A673 (cell line): ENCODE data around the gene TANC1. TPM values are rescaled to one million over a fixed set of nuclear protein-coding genes. Genes with fewer than 3 reads are reported as not detected.

Source experiments
- BruUV-seq: library from RNA; stranded (reverse); fragments of 400-500 nt; replicated peaks from 2 replicates; lab custom pipeline; 2021; lab: Mats Ljungman, UMichigan
- CTCF ChIA-PET: fragments of 300-600 bp; sonication (Branson Sonifier 250); formaldehyde crosslinking; loops from one replicate; lab custom pipeline; 2022; ENCODE audit warnings: antibody characterized with exemption; lab: Charles Lee
- POLR2A ChIA-PET: fragments of 300-600 bp; sonication (Branson Sonifier 250); formaldehyde crosslinking; loops from one replicate; lab custom pipeline; 2022; ENCODE audit warnings: antibody characterized with exemption; ENCODE audit not compliant: low non-redundant PET; lab: Charles Lee
- DNase-seq: peaks from one replicate; pipeline ENCODE4 v3.0.0-alpha.2; 2015; ENCODE audit warnings: low spot score
- H3K27ac ChIP-seq: fragments of 200-600 bp; sonication (generic); 2 replicates; pipeline ENCODE4 v1.5.1; 2016; ENCODE audit warnings: mixed run types, low read depth, mild to moderate bottlenecking, mixed read lengths, antibody characterized with exemption, low read length; ENCODE audit not compliant: poor library complexity, severe bottlenecking
- H3K27me3 ChIP-seq: fragments of 200-600 bp; sonication (generic); replicated peaks from 2 replicates; pipeline ENCODE4 v1.6.1; 2017; ENCODE audit warnings: mixed run types, low read depth, mild to moderate bottlenecking, mixed read lengths, antibody characterized with exemption, low read length; ENCODE audit not compliant: insufficient read depth, poor library complexity
- H3K36me3 ChIP-seq: fragments of 200-600 bp; sonication (generic); 2 replicates; pipeline ENCODE4 v1.6.1; 2016; ENCODE audit warnings: mixed run types, mild to moderate bottlenecking, mixed read lengths, antibody characterized with exemption, low read length; ENCODE audit not compliant: insufficient read depth, poor library complexity, severe bottlenecking
- H3K4me1 ChIP-seq: fragments of 200-600 bp; sonication (generic); 2 replicates; pipeline ENCODE4 v1.6.1; 2017; ENCODE audit warnings: mixed run types, mild to moderate bottlenecking, mixed read lengths, antibody characterized with exemption, low read length; ENCODE audit not compliant: insufficient read depth, poor library complexity, severe bottlenecking
- H3K4me3 ChIP-seq: fragments of 200-600 bp; sonication (generic); 2 replicates; pipeline ENCODE4 v1.5.1; 2016; ENCODE audit warnings: low read depth, mixed run types, mild to moderate bottlenecking, mixed read lengths, low read length; ENCODE audit not compliant: poor library complexity, severe bottlenecking
- H3K9me3 ChIP-seq: fragments of 200-600 bp; sonication (generic); 2 replicates; pipeline ENCODE4 v1.6.1; 2016; ENCODE audit warnings: mixed run types, low read depth, mild to moderate bottlenecking, mixed read lengths, antibody characterized with exemption, low read length; ENCODE audit not compliant: poor library complexity, severe bottlenecking
- CTCF ChIP-seq: fragments of 300-800, 200-600 bp; sonication (generic); conservative IDR thresholded peaks from 2 replicates; pipeline ENCODE4 v1.5.1; 2017; ENCODE audit warnings: low read depth, mild to moderate bottlenecking, antibody characterized with exemption, low read length, moderate library complexity, mixed read lengths
- EZH2 ChIP-seq: fragments of 200-600 bp; sonication (generic); IDR thresholded peaks from 2 replicates; pipeline ENCODE4 v1.6.1; 2017; ENCODE audit warnings: borderline replicate concordance, low read depth, mild to moderate bottlenecking, mixed read lengths, antibody characterized with exemption, low read length; ENCODE audit not compliant: poor library complexity, severe bottlenecking
- intact Hi-C: fragments of 100-400 bp; cut with micrococcal nuclease; formaldehyde crosslinking; loops from one replicate; pipeline ENCODE4 v1.10.0; 2022; ENCODE audit not compliant: unreplicated experiment
- total RNA-seq: library from RNA; stranded (reverse); gene quantifications from 2 replicates; pipeline ENCODE4 v1.2.3, GENCODE V29; 2021

TANC1 gene
- total RNA-seq, 1 experiment from 2014 or later: 9.0 TPM

DNA sequence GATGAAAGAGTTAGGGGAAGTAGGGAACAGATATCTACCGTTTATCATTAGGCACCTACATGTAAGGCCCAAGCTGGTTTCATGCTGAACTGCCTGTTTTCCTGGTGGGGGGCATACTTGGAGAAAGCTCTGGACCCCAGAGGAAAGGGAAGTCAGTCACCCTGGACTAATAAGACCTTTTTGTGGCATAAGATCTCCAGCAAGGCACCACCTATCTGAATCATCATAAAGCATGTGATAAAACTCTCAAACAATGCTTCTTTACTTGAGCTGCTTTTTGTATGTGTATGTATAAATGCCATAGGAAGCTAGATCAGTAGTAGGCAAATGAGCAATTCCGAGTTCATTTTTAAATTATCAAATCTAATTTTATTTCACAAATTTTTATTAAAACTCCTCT is 104.8 kb downstream of the TANC1 start:
- no peak for DNase-seq
- intact Hi-C loops: no loop called here
- no TSS peak for BruUV-seq
- no peaks in the 10 kb centered on the region for H3K36me3 ChIP-seq
- no peak overlapping the region for H3K27ac ChIP-seq
- CTCF ChIA-PET: no interaction called here
- no peaks in the 10 kb centered on the region for H3K9me3 ChIP-seq
- POLR2A ChIA-PET: interaction anchor here (0.8 kb wide), 1 partner anchor 14 kb away, joined by 3 read pairs; no protein-coding TSS in a partner anchor
- TF ChIP-seq CTCF (no peak), EZH2 (no peak)
- H3K4me1 ChIP-seq: no peaks in the 10 kb centered on the region
- H3K27me3 ChIP-seq: no peaks in the 10 kb centered on the region
- no peak overlapping the region for H3K4me3 ChIP-seq

- CTCF ChIA-PET: no interaction called here
Observed at GRCh38 chr2:159074605-159075004, 106.2 kb downstream of the TANC1 start.

GRCh38 chr2:159075727-159076126 is 107.3 kb downstream of the TANC1 start:
- CTCF ChIA-PET: no interaction called here
- Histone ChIP-seq H3K4me1 (no peaks in the 10 kb centered on the region), H3K4me3 (no peak overlapping the region), H3K36me3 (no peaks in the 10 kb centered on the region), H3K27me3 (no peaks in the 10 kb centered on the region), H3K27ac (no peak overlapping the region), H3K9me3 (no peaks in the 10 kb centered on the region)
- TF ChIP-seq EZH2 (no peak), CTCF (no peak)
- BruUV-seq: no TSS peak
- POLR2A ChIA-PET: no interaction called here
- no peak for DNase-seq
- intact Hi-C loops: no loop called here

More at GRCh38 chr2:159074605-159075004, 106.2 kb downstream of the TANC1 start:
- H3K27me3 ChIP-seq: no peaks in the 10 kb centered on the region
- no peaks in the 10 kb centered on the region for H3K4me1 ChIP-seq
- H3K4me3 ChIP-seq: no peak overlapping the region
- TF ChIP-seq CTCF (no peak), EZH2 (no peak)
- H3K9me3 ChIP-seq: no peaks in the 10 kb centered on the region
- POLR2A ChIA-PET: no interaction called here
- no peak for DNase-seq
- no peaks in the 10 kb centered on the region for H3K36me3 ChIP-seq
- intact Hi-C loops: no loop called here
- BruUV-seq: no TSS peak
- H3K27ac ChIP-seq: no peak overlapping the region
